Cardiac muscle cell (in vitro differentiated cells and primary cell): ENCODE results near the gene BSG. TPM values are rescaled to one million over a fixed set of nuclear protein-coding genes. Genes with fewer than 3 reads are reported as not detected.
"Not testable (repeated sequence)": the region's sequence is repeated elsewhere in the genome, so short reads cannot be mapped to it uniquely, and the experiment has no call there.

Experiments used
- DNase-seq, 2 donors: peaks; one replicate each; pipeline versions ENCODE4 v3.0.0 to v3.0.0-alpha.2; 2010 to 2017; ENCODE audit warnings: low read depth in 1 of 2, low spot score in 1 of 2
- H3K27ac ChIP-seq: fragments of 200-600 bp; sonication (generic); 2 replicates; pipeline ENCODE4 v1.5.1; 2016
- H3K27me3 ChIP-seq: fragments of 200-600 bp; sonication (generic); 2 replicates; pipeline ENCODE4 v1.6.0; 2016; ENCODE audit warnings: control low read depth
- H3K36me3 ChIP-seq: fragments of 200-600 bp; sonication (generic); 2 replicates; pipeline ENCODE4 v1.5.1; 2016; ENCODE audit warnings: control low read depth
- H3K4me1 ChIP-seq: fragments of 200-600 bp; sonication (generic); 2 replicates; pipeline ENCODE4 v1.8.1; 2017; ENCODE audit warnings: low read depth, mild to moderate bottlenecking, mixed run types
- H3K4me3 ChIP-seq: fragments of 200-600 bp; sonication (generic); 2 replicates; pipeline ENCODE4 v1.5.1; 2016; ENCODE audit warnings: mild to moderate bottlenecking
- H3K9me3 ChIP-seq: fragments of 200-600 bp; sonication (generic); 2 replicates; pipeline ENCODE4 v1.5.1; 2017; ENCODE audit warnings: low read depth, mild to moderate bottlenecking, control low read depth
- CTCF ChIP-seq: IDR thresholded peaks from 2 replicates; pipeline ENCODE4 v1.5.1; 2012; ENCODE audit warnings: low read depth, mild to moderate bottlenecking, low read length
- polyA plus RNA-seq: library from polyadenylated mRNA; unstranded; fragments of >200 nt; fragmentation: Nextera tagmentation; extraction: Ambion mirVana; gene quantifications from 2 replicates; pipeline ENCODE4 v1.2.1, GENCODE V29; 2016
- total RNA-seq: library from RNA; depleted of rRNA; stranded (reverse); fragments of >200 nt; gene quantifications from 2 replicates; pipeline ENCODE4 v1.2.3, GENCODE V29; 2016

Gene BSG
- total and polyA plus RNA-seq, 2 experiments from 2014 or later = 826 to 1,204 TPM

- TF ChIP-seq CTCF = no peak
- Histone ChIP-seq H3K4me3 (no peak overlapping the region), H3K9me3 (no peaks in the 10 kb centered on the region), H3K27me3 (no peaks in the 10 kb centered on the region), H3K4me1 (no peaks in the 10 kb centered on the region), H3K36me3 (peaks cover 12% of the 10 kb centered on the region), H3K27ac (no peak overlapping the region)
- no peak for DNase-seq
Observed at GRCh38 chr19:624433-625109, 52.2 kb downstream of the BSG start.

DNA sequence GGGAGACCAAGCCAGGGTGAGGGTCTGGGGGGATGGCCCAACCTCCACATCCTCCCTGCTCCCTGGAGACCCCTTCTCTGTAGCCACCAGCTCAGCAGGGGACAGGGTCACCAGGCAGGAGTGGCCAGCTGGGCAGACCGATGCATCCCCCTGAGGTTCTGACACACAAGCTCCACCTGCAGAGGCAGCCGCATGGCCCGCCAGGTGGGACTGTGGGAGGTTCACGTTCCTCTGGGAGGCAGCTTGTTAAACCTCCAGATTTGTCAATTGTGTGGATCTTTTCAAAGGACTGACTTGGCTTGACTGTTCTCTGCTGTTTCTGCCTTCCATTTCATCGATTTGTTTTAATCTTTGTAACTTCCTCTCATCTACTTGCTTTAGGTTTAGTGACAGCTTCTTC lies 52.9 kb downstream of the BSG start:
- DNase-seq = no peak
- no peak for TF ChIP-seq CTCF
- H3K27me3 ChIP-seq = no peaks in the 10 kb centered on the region
- H3K4me3 ChIP-seq = no peak overlapping the region
- H3K4me1 ChIP-seq = no peaks in the 10 kb centered on the region
- no peak overlapping the region for H3K27ac ChIP-seq
- peaks cover 11% of the 10 kb centered on the region for H3K36me3 ChIP-seq
- H3K9me3 ChIP-seq = no peaks in the 10 kb centered on the region

- DNase-seq, H3K27me3 ChIP-seq, H3K9me3 ChIP-seq, H3K4me3 ChIP-seq, H3K27ac ChIP-seq, H3K4me1 ChIP-seq: not testable (repeated sequence)
- H3K36me3 ChIP-seq = peaks cover 11% of the 10 kb centered on the region
Observed at GRCh38 chr19:626566-626965, 54.2 kb downstream of the BSG start.

GRCh38 chr19:628168-628567 lies 55.8 kb downstream of the BSG start:
- no peaks in the 10 kb centered on the region for H3K9me3 ChIP-seq
- TF ChIP-seq CTCF = peak; percentile 34
- no peaks in the 10 kb centered on the region for H3K4me1 ChIP-seq
- no peak for DNase-seq
- H3K27me3 ChIP-seq = no peaks in the 10 kb centered on the region
- H3K4me3 ChIP-seq = no peak overlapping the region
- H3K36me3 ChIP-seq = peaks cover 7% of the 10 kb centered on the region
- no peak overlapping the region for H3K27ac ChIP-seq

GRCh38 chr19:629515-629914 lies 57.1 kb downstream of the BSG start:
- not testable (repeated sequence) for H3K27ac ChIP-seq, H3K4me1 ChIP-seq, H3K27me3 ChIP-seq, DNase-seq, H3K4me3 ChIP-seq, H3K9me3 ChIP-seq, H3K36me3 ChIP-seq

- no peak for DNase-seq
- no peak for TF ChIP-seq CTCF
- H3K4me3 ChIP-seq = no peak overlapping the region
- no peak overlapping the region for H3K27ac ChIP-seq
- H3K9me3 ChIP-seq = no peaks in the 10 kb centered on the region
- H3K36me3 ChIP-seq = peaks cover 7% of the 10 kb centered on the region
- peaks cover 4% of the 10 kb centered on the region for H3K4me1 ChIP-seq
- no peaks in the 10 kb centered on the region for H3K27me3 ChIP-seq
Observed at GRCh38 chr19:629961-630714, 57.7 kb downstream of the BSG start.
